HepG2 (cell line): ENCODE results near the gene RAMAC. TPM values are rescaled to one million over a fixed set of nuclear protein-coding genes. Genes with fewer than 3 reads are reported as not detected.

Experiments
- ATAC-seq: fragments of 200-7000 bp; cut with Tn5 transposase; 3 replicates; pipeline ENCODE4 v1.9.1; 2020; ENCODE audit warnings: mild to moderate bottlenecking, moderate library complexity
- BruUV-seq: library from RNA; stranded (reverse); fragments of 400-500 nt; replicated peaks from 2 replicates; lab custom pipeline; 2021; lab: Mats Ljungman, UMichigan
- CTCF ChIA-PET: fragments of 300-600 bp; formaldehyde crosslinking; extraction: SDS; loops from one replicate; lab custom pipeline; 2021; ENCODE audit warnings: low total read pairs, inconsistent platforms, low intra/inter-chr PET ratio; lab: Yijun Ruan, JAX
- POLR2A ChIA-PET: fragments of 350-600 bp; sonication (Branson Sonifier 250); formaldehyde crosslinking; loops from one replicate; lab custom pipeline; 2020; ENCODE audit warnings: antibody characterized with exemption, inconsistent platforms; lab: Yijun Ruan, JAX
- DNase-seq: peaks from one replicate; pipeline ENCODE4 v3.0.0-alpha.2; 2015; ENCODE audit warnings: low spot score
- FAIRE-seq: peaks from 3 replicates; lab custom pipeline; 2011; peaks lifted over from hg19 to GRCh38; lab: Jason Lieb, UNC
- H2AFZ ChIP-seq: one replicate; pipeline ENCODE4 v1.6.1; 2011; ENCODE audit warnings: low read length, inconsistent platforms
- H3K27ac ChIP-seq: fragments of 300-600 bp; 3 replicates; pipeline ENCODE4 v1.8.0; 2011; ENCODE audit warnings: mixed run types, mild to moderate bottlenecking, mixed read lengths, low read length, inconsistent platforms; ENCODE audit not compliant: insufficient read depth; ENCODE audit errors: extremely low read length
- H3K27me3 ChIP-seq, 2 experiments: fragments of 200-600 bp in 1 of 2; 2 replicates in 1 of 2; 3 replicates in 1 of 2; pipeline versions ENCODE4 v1.6.0 to v1.8.0; 2011; ENCODE audit warnings: low read length in 2 of 2, mild to moderate bottlenecking in 2 of 2, moderate library complexity in 2 of 2, inconsistent platforms in 1 of 2; ENCODE audit not compliant: insufficient read depth in 2 of 2, control insufficient read depth in 1 of 2
- H3K36me3 ChIP-seq, 2 experiments: fragments of 200-600 bp in 1 of 2; replicated peaks in 1 of 2; 2 replicates in 1 of 2; 3 replicates in 1 of 2; pipeline versions ENCODE4 v1.5.1 to v1.8.0; 2011; ENCODE audit warnings: low read length in 2 of 2, inconsistent platforms in 1 of 2; ENCODE audit not compliant: insufficient read depth in 2 of 2, control insufficient read depth in 1 of 2
- H3K4me1 ChIP-seq: 2 replicates; pipeline ENCODE4 v1.5.1; 2012; ENCODE audit warnings: low read length, inconsistent platforms; ENCODE audit not compliant: insufficient read depth
- H3K4me2 ChIP-seq: 2 replicates; pipeline ENCODE4 v1.6.0; 2011; ENCODE audit warnings: low read depth, low read length, inconsistent platforms
- H3K4me3 ChIP-seq, 3 experiments: fragments of 200-600 bp in 1 of 3; sonication (generic), shearing (Covaris generic) in 1 of 3; replicated peaks in 1 of 3; 2 replicates each; pipeline ENCODE4 v1.5.1; 2011 to 2016; ENCODE audit warnings: low read length in 3 of 3, inconsistent platforms in 2 of 3, low read depth in 2 of 3, mild to moderate bottlenecking in 2 of 3, control low read depth in 1 of 3, mixed read lengths in 1 of 3; ENCODE audit not compliant: insufficient read depth in 1 of 3
- H3K79me2 ChIP-seq: one replicate; pipeline ENCODE4 v1.6.1; 2011; ENCODE audit warnings: low read length, inconsistent platforms; ENCODE audit not compliant: insufficient read depth
- H3K9ac ChIP-seq: 2 replicates; pipeline ENCODE4 v1.6.0; 2011; ENCODE audit warnings: mild to moderate bottlenecking, low read depth, low read length, inconsistent platforms; ENCODE audit not compliant: insufficient read depth
- H3K9me3 ChIP-seq: 2 replicates; pipeline ENCODE4 v1.5.1; 2012; ENCODE audit warnings: mild to moderate bottlenecking, low read length
- H4K20me1 ChIP-seq: 2 replicates; pipeline ENCODE4 v1.6.0; 2011; ENCODE audit warnings: inconsistent platforms, mild to moderate bottlenecking, low read length, moderate library complexity; ENCODE audit not compliant: insufficient read depth
- CCAR2 ChIP-seq: fragments of 200-400 bp; formaldehyde crosslinking; optimal IDR thresholded peaks from 2 replicates; pipeline ENCODE3; 2018; ENCODE audit warnings: low read depth, mild to moderate bottlenecking, low read length, moderate library complexity
- ELK4 ChIP-seq: sonication (generic); formaldehyde crosslinking; IDR thresholded peaks from 2 replicates; pipeline ENCODE4 v1.9.0; 2021; ENCODE audit warnings: missing genetic modification reagents, borderline replicate concordance
- ESRRA ChIP-seq: sonication (generic); formaldehyde crosslinking; IDR thresholded peaks from 2 replicates; pipeline ENCODE4 v1.5.1; 2020; ENCODE audit warnings: mild to moderate bottlenecking, low read depth, missing genetic modification reagents
- MED1 ChIP-seq: sonication (generic); formaldehyde crosslinking; IDR thresholded peaks from 2 replicates; pipeline ENCODE4 v1.4.0; 2020; ENCODE audit warnings: missing genetic modification reagents
- NCOR1 ChIP-seq: fragments of 200-600 bp; sonication (generic); IDR thresholded peaks from 2 replicates; pipeline ENCODE4 v1.7.0; 2017; ENCODE audit warnings: antibody characterized with exemption, low read length, borderline replicate concordance
- NFKBIZ ChIP-seq: IDR thresholded peaks from 2 replicates; pipeline ENCODE4 v1.6.1; 2018; ENCODE audit warnings: missing genetic modification reagents, missing compliant biosample characterization
- PAX8 ChIP-seq: sonication (generic); formaldehyde crosslinking; IDR thresholded peaks from 2 replicates; pipeline ENCODE4 v1.8.0; 2022; ENCODE audit warnings: mild to moderate bottlenecking, missing genetic modification reagents, borderline replicate concordance
- PPARG ChIP-seq: conservative IDR thresholded peaks from 2 replicates; pipeline ENCODE4 v1.6.1; 2016; ENCODE audit warnings: missing biosample characterization, missing genetic modification reagents
- SKI ChIP-seq: fragments of 450-650 bp; IDR thresholded peaks from one replicate; pipeline ENCODE4 v1.6.1; 2018; ENCODE audit warnings: mild to moderate bottlenecking; ENCODE audit not compliant: partially characterized antibody
- SRY ChIP-seq: sonication (generic); formaldehyde crosslinking; IDR thresholded peaks from 2 replicates; pipeline ENCODE4 v1.8.0; 2022; ENCODE audit warnings: mild to moderate bottlenecking, missing genetic modification reagents
- ZNF232 ChIP-seq: sonication (generic); formaldehyde crosslinking; IDR thresholded peaks from 2 replicates; pipeline ENCODE4 v1.4.0; 2020; ENCODE audit warnings: missing genetic modification reagents, borderline replicate concordance
- ZNF510 ChIP-seq: sonication (generic); formaldehyde crosslinking; IDR thresholded peaks from 2 replicates; pipeline ENCODE4 v1.4.0; 2020; ENCODE audit warnings: low read depth, mild to moderate bottlenecking, missing genetic modification reagents
- ZNF691 ChIP-seq: sonication (generic); formaldehyde crosslinking; IDR thresholded peaks from 2 replicates; pipeline ENCODE4 v1.4.0; 2020; ENCODE audit warnings: missing genetic modification reagents, low read depth, mild to moderate bottlenecking, borderline replicate concordance
- ZNF816 ChIP-seq: sonication (generic); formaldehyde crosslinking; IDR thresholded peaks from 2 replicates; pipeline ENCODE4 v1.8.0; 2022; ENCODE audit warnings: missing genetic modification reagents, mild to moderate bottlenecking, borderline replicate concordance
- ZUFSP ChIP-seq: sonication (generic); formaldehyde crosslinking; IDR thresholded peaks from 2 replicates; pipeline ENCODE4 v1.9.0; 2021; ENCODE audit warnings: missing genetic modification reagents, mild to moderate bottlenecking, borderline replicate concordance
- WGBS: methylation state at CpG from one replicate; pipeline ENCODE4 v1.1.6; 2017; ENCODE audit warnings: low lambda C conversion rate; 5-methylcytosine and 5-hydroxymethylcytosine counted together
- in situ Hi-C: cut with HindIII; loops from 2 replicates; pipeline ENCODE4 v1.10.0; 2017; ENCODE audit warnings: low pct_unique_long_range_greater_than_20kb; ENCODE audit not compliant: extremely low pct_ligation_motif_present
- intact Hi-C: fragments of 100-400 bp; cut with micrococcal nuclease; formaldehyde crosslinking; loops from one replicate; pipeline ENCODE4 v1.10.0; 2022; ENCODE audit not compliant: unreplicated experiment
- polyA plus RNA-seq, 8 experiments: library from polyadenylated mRNA; depleted of rRNA in 3 of 8; stranded (reverse) in 7 of 8; unstranded in 1 of 8; fragments of >200 nt; fragmentation: Illumina TruSeq in 4 of 8; extraction: Trizol in 4 of 8; gene quantifications; 2 replicates each; pipeline versions ENCODE4 v1.2.1 to v1.2.3, GENCODE V29; 2011 to 2016; ENCODE audit warnings: low read depth in 4 of 8, missing spikeins in 1 of 8, mixed read lengths in 1 of 8; ENCODE audit not compliant: insufficient read depth in 1 of 8
- total RNA-seq, 5 experiments: library from RNA; depleted of rRNA; stranded (reverse); fragments of >200 nt; fragmentation: Illumina TruSeq; extraction: Trizol; gene quantifications; 2 replicates each; pipeline ENCODE4 v1.2.3, GENCODE V29; 2016; ENCODE audit warnings: low read depth in 1 of 5

The RAMAC gene
- total and polyA plus RNA-seq, 2 of the 13 experiments (the other 11 are each of a cell fraction or from before 2014, with no cell fraction given): 22.2 to 45.9 TPM

GRCh38 chr15:82970696-82971095 is 15.3 kb upstream of the RAMAC start:
- ATAC-seq (no peak), DNase-seq (no peak), FAIRE-seq (no peak)
- Histone ChIP-seq H3K4me2 (no peak overlapping the region), H2AFZ (no peak overlapping the region), H3K9me3 (no peaks in the 10 kb centered on the region), H3K9ac (no peak overlapping the region), H3K4me3 (no peak overlapping the region), H3K27ac (no peak overlapping the region), H4K20me1 (no peaks in the 10 kb centered on the region), H3K36me3 (no peaks in the 10 kb centered on the region), H3K4me1 (peaks cover 15% of the 10 kb centered on the region), H3K79me2 (no peaks in the 10 kb centered on the region), H3K27me3 (no peaks in the 10 kb centered on the region)
- 0% methylated on average over 1 of the region's 1 CpG for WGBS
- in situ Hi-C loops (no loop called here), intact Hi-C loops (no loop called here)
- BruUV-seq: no TSS peak
- ChIA-PET CTCF (no interaction called here), POLR2A (no interaction called here)
- TF ChIP-seq NCOR1: no peak
- TF ChIP-seq ZNF816 (CRISPR knock-in tag): no peak
- no peak for TF ChIP-seq PAX8 (CRISPR knock-in tag)
- TF ChIP-seq PPARG: no peak
- TF ChIP-seq ESRRA (CRISPR knock-in tag): no peak
- TF ChIP-seq SKI: no peak
- TF ChIP-seq SRY (CRISPR knock-in tag): no peak
- no peak for TF ChIP-seq ZNF510 (CRISPR knock-in tag)
- no peak for TF ChIP-seq CCAR2

- Histone ChIP-seq H3K36me3 (no peaks in the 10 kb centered on the region), H3K4me2 (no peak overlapping the region), H4K20me1 (no peaks in the 10 kb centered on the region), H3K79me2 (no peaks in the 10 kb centered on the region), H3K4me1 (peaks cover 15% of the 10 kb centered on the region), H3K9ac (no peak overlapping the region), H2AFZ (no peak overlapping the region), H3K27ac (no peak overlapping the region), H3K27me3 (no peaks in the 10 kb centered on the region), H3K4me3 (no peak overlapping the region), H3K9me3 (no peaks in the 10 kb centered on the region)
- peak; percentile 4 for FAIRE-seq
- ChIA-PET CTCF (no interaction called here), POLR2A (interaction anchor here (0.7 to 1.4 kb wide), 2 partner anchors 12 to 14 kb away, joined by 3 to 5 read pairs; partner anchors contain the start of gene RAMAC)
- no peak for DNase-seq
- no peak for ATAC-seq
- BruUV-seq: no TSS peak
- intact Hi-C loops: no loop called here
- 49% methylated on average over 2 of the region's 2 CpGs for WGBS
- in situ Hi-C loops: no loop called here
- TF ChIP-seq ZNF232 (CRISPR knock-in tag) (no peak), ZUFSP (no peak), NFKBIZ (no peak), MED1 (no peak), ZNF691 (CRISPR knock-in tag) (no peak), ELK4 (CRISPR knock-in tag) (no peak)
Observed at GRCh38 chr15:82971218-82971984, 14.6 kb upstream of the RAMAC start.
